Gastrocnemius medialis (tissue), 4 donors: ENCODE data around the gene CIROP.

ENCODE experiments used
- CTCF ChIP-seq, 5 experiments: fragments of 450-650 bp in 3 of 5; fragments of 200-600 bp in 2 of 5; sonication (generic) in 2 of 5; IDR thresholded peaks in 4 of 5; conservative IDR thresholded peaks in 1 of 5; 1 replicate in 4 of 5; 2 replicates in 1 of 5; pipeline ENCODE4 v1.5.1; 2016 to 2019; ENCODE audit warnings: antibody characterized with exemption in 5 of 5, mild to moderate bottlenecking in 3 of 5, moderate library complexity in 3 of 5
- POLR2A ChIP-seq, 2 donors: fragments of 450-650 bp; IDR thresholded peaks; one replicate each; pipeline ENCODE4 v1.6.1; 2017; ENCODE audit warnings: antibody characterized with exemption in 2 of 2, mild to moderate bottlenecking in 2 of 2, moderate library complexity in 2 of 2

- TF ChIP-seq CTCF (IDR thresholded peaks at IDR 0.05 in 4 of 5, conservative IDR thresholded peaks at IDR 0.05 in 1 of 5) (no peak), POLR2A (IDR thresholded peaks at IDR 0.05) (no peak)
Observed at GRCh38 chr14:23114120-23114458, 9.3 kb upstream of the CIROP start.
